Keratinocyte (primary cell): ENCODE measurements around the gene TCF20. TPM values are rescaled to one million over a fixed set of nuclear protein-coding genes. Genes with fewer than 3 reads are reported as not detected.

Experiments used
- DNase-seq: peaks from one replicate; pipeline ENCODE4 v3.0.0-alpha.2; 2011; ENCODE audit warnings: low read depth, missing footprints, low spot score
- FAIRE-seq: peaks from 2 replicates; lab custom pipeline; 2011; peaks lifted over from hg19 to GRCh38; lab: Jason Lieb, UNC
- H2AFZ ChIP-seq: 2 replicates; pipeline ENCODE4 v1.6.0; 2012; ENCODE audit warnings: low read length, control low read depth, inconsistent platforms; ENCODE audit not compliant: control insufficient read depth
- H3K27ac ChIP-seq: 2 replicates; pipeline ENCODE4 v1.5.1; 2011; ENCODE audit warnings: low read length; ENCODE audit not compliant: control insufficient read depth, insufficient read depth
- H3K27me3 ChIP-seq: 3 replicates; pipeline ENCODE4 v1.6.0; 2011; ENCODE audit warnings: low read length; ENCODE audit not compliant: control insufficient read depth, insufficient read depth; ENCODE audit errors: extremely low read depth
- H3K36me3 ChIP-seq, 2 experiments: 2 replicates in 1 of 2; 3 replicates in 1 of 2; pipeline ENCODE4 v1.5.1; 2011; ENCODE audit warnings: low read length in 2 of 2, mild to moderate bottlenecking in 1 of 2; ENCODE audit not compliant: control insufficient read depth in 2 of 2, insufficient read depth in 2 of 2; ENCODE audit errors: extremely low read depth in 1 of 2
- H3K4me1 ChIP-seq: 3 replicates; pipeline ENCODE4 v1.5.1; 2011; ENCODE audit warnings: low read length; ENCODE audit not compliant: control insufficient read depth, insufficient read depth; ENCODE audit errors: extremely low read depth
- H3K4me2 ChIP-seq: 3 replicates; pipeline ENCODE4 v1.6.0; 2011; ENCODE audit warnings: low read depth, low read length; ENCODE audit not compliant: control insufficient read depth, insufficient read depth; ENCODE audit errors: extremely low read depth
- H3K4me3 ChIP-seq, 3 experiments: fragments of 200-600 bp in 1 of 3; sonication (generic) in 1 of 3; 2 replicates in 2 of 3; 3 replicates in 1 of 3; pipeline ENCODE4 v1.5.1; 2011 to 2016; ENCODE audit warnings: low read length in 3 of 3, mild to moderate bottlenecking in 3 of 3, control low read depth in 2 of 3, inconsistent platforms in 1 of 3, low read depth in 1 of 3, mixed read lengths in 1 of 3, mixed run types in 1 of 3, moderate library complexity in 1 of 3; ENCODE audit not compliant: control insufficient read depth in 2 of 3, insufficient read depth in 2 of 3; ENCODE audit errors: extremely low read depth in 1 of 3
- H3K79me2 ChIP-seq: 2 replicates; pipeline ENCODE4 v1.6.0; 2012; ENCODE audit warnings: low read length; ENCODE audit not compliant: control insufficient read depth, insufficient read depth
- H3K9ac ChIP-seq: 3 replicates; pipeline ENCODE4 v1.6.0; 2011; ENCODE audit warnings: low read length; ENCODE audit not compliant: control insufficient read depth, insufficient read depth; ENCODE audit errors: extremely low read depth
- H3K9me1 ChIP-seq: 3 replicates; pipeline ENCODE4 v1.6.0; 2011; ENCODE audit warnings: low read length; ENCODE audit not compliant: control insufficient read depth, insufficient read depth; ENCODE audit errors: extremely low read depth
- H3K9me3 ChIP-seq: 2 replicates; pipeline ENCODE4 v1.5.1; 2012; ENCODE audit warnings: low read depth, low read length; ENCODE audit not compliant: control insufficient read depth
- H4K20me1 ChIP-seq: 3 replicates; pipeline ENCODE4 v1.6.0; 2011; ENCODE audit warnings: low read length; ENCODE audit not compliant: control insufficient read depth, insufficient read depth; ENCODE audit errors: extremely low read depth
- EZH2 ChIP-seq: IDR thresholded peaks from one replicate; pipeline ENCODE4 v1.6.1; 2012; ENCODE audit warnings: inconsistent platforms, mild to moderate bottlenecking, low read length, moderate library complexity
- dilution Hi-C: fragments of 300-500 bp; cut with MboI; formaldehyde crosslinking; loops from one replicate; pipeline ENCODE4 v1.7.0; 2020; ENCODE audit warnings: low sequenced_read_pairs; ENCODE audit not compliant: extremely low pct_ligation_motif_present
- polyA plus RNA-seq, 5 experiments: library from polyadenylated mRNA; depleted of rRNA in 3 of 5; stranded (reverse) in 3 of 5; stranded (forward) in 1 of 5; unstranded in 1 of 5; fragments of >200 nt; gene quantifications; 1 replicate in 1 of 5; 2 replicates in 3 of 5; 3 replicates in 1 of 5; pipeline versions ENCODE4 v1.2.1 to v1.2.3, GENCODE V29; 2011 to 2012; ENCODE audit warnings: missing spikeins in 2 of 5, low read depth in 1 of 5, low replicate concordance in 1 of 5
- TF ChIP-seq, protein P1 (sequence below), 3 experiments: IDR thresholded peaks in 1 of 3; conservative IDR thresholded peaks in 1 of 3; optimal IDR thresholded peaks in 1 of 3; 2 replicates in 2 of 3; 3 replicates in 1 of 3; pipeline versions ENCODE3 to v1.5.1; 2011; ENCODE audit warnings: low read length in 3 of 3, mild to moderate bottlenecking in 3 of 3, moderate library complexity in 2 of 3, control low read depth in 1 of 3, inconsistent platforms in 1 of 3; ENCODE audit not compliant: insufficient read depth in 2 of 3; ENCODE audit errors: extremely low read depth in 1 of 3

Gene TCF20
- polyA plus RNA-seq, 1 donor (not counting 4 experiments of a cell fraction or from before 2014, with no cell fraction given), result 23.9 TPM

DNA sequence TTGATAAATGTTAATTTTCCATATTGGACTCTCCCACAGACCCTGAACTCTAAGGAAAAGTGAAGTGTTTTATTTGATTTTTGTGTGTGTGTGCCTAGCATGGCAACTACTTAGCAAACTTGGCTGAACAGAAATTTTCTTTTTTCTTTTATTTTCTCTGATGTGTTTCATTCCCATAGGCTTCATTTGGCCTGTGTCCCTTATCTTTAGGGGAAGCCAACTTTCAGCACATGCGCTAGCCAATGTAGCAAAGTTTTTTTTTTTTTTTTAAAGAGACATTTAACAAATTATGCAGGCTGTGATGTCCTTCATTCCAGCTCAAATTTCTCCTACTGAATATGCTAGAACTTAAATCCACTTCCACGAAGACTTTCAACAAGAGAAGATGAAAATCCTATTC, 14.2 kb downstream of the TCF20 start:
- Histone ChIP-seq H4K20me1 (peaks cover 25% of the 10 kb centered on the region), H3K4me3 (no peak overlapping the region), H3K79me2 (peaks cover 96% of the 10 kb centered on the region), H3K9me3 (no peaks in the 10 kb centered on the region), H3K9ac (no peak overlapping the region), H3K9me1 (no peaks in the 10 kb centered on the region), H3K27me3 (no peaks in the 10 kb centered on the region), H3K4me1 (peaks cover 2% of the 10 kb centered on the region), H3K27ac (no peak overlapping the region), H2AFZ (no peak overlapping the region), H3K4me2 (no peak overlapping the region), H3K36me3 (peaks cover 0 to under 1% of the 10 kb centered on the region in 2 experiments)
- DNase-seq, result no peak
- TF ChIP-seq, protein P1, sequence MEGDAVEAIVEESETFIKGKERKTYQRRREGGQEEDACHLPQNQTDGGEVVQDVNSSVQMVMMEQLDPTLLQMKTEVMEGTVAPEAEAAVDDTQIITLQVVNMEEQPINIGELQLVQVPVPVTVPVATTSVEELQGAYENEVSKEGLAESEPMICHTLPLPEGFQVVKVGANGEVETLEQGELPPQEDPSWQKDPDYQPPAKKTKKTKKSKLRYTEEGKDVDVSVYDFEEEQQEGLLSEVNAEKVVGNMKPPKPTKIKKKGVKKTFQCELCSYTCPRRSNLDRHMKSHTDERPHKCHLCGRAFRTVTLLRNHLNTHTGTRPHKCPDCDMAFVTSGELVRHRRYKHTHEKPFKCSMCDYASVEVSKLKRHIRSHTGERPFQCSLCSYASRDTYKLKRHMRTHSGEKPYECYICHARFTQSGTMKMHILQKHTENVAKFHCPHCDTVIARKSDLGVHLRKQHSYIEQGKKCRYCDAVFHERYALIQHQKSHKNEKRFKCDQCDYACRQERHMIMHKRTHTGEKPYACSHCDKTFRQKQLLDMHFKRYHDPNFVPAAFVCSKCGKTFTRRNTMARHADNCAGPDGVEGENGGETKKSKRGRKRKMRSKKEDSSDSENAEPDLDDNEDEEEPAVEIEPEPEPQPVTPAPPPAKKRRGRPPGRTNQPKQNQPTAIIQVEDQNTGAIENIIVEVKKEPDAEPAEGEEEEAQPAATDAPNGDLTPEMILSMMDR (optimal IDR thresholded peaks at IDR 0.05 in 1 of 3, IDR thresholded peaks at IDR 0.05 in 1 of 3, conservative IDR thresholded peaks at IDR 0.05 in 1 of 3; ENCODE audit: extremely low read depth in 1 of 3, insufficient read depth in 2 of 3, low read length in 3 of 3), result no peak
- TF ChIP-seq EZH2, result no peak
- dilution Hi-C loops, result no loop called here
- FAIRE-seq, result no peak

DNA sequence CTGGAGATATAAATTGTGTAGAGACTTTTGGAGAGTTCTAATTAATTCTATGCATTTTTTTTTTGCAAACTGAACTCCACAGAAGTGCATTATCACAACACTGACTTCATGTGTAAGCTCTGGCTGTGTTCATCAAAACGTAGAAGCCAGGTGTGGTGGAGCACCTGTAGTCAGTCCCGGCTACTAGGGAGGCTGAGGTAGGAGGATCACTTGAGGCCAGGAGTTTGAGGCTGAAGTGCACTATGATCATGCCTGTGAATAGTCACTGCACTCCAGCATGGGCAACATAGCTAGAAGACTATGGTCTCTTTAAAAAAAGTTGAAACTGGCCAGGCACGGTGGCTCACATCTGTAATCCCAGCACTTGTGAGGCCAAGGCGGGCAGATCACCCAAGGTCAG, 20.6 kb downstream of the TCF20 start:
- Histone ChIP-seq H3K27ac (no peak overlapping the region), H3K9me3 (no peaks in the 10 kb centered on the region), H3K9ac (no peak overlapping the region), H3K4me1 (peaks cover 9% of the 10 kb centered on the region), H3K79me2 (peaks cover 94% of the 10 kb centered on the region), H3K27me3 (no peaks in the 10 kb centered on the region), H3K4me2 (no peak overlapping the region), H3K9me1 (peaks cover 12% of the 10 kb centered on the region), H2AFZ (no peak overlapping the region), H3K4me3 (no peak overlapping the region), H3K36me3 (peaks cover 1 to 11% of the 10 kb centered on the region in 2 experiments), H4K20me1 (peaks cover 33% of the 10 kb centered on the region)
- FAIRE-seq (no peak), DNase-seq (no peak)
- TF ChIP-seq, protein P1 (optimal IDR thresholded peaks at IDR 0.05 in 1 of 3, IDR thresholded peaks at IDR 0.05 in 1 of 3, conservative IDR thresholded peaks at IDR 0.05 in 1 of 3; ENCODE audit: extremely low read depth in 1 of 3, insufficient read depth in 2 of 3, low read length in 3 of 3), result no peak
- no peak for TF ChIP-seq EZH2
- dilution Hi-C loops, result no loop called here
